NCI-H2029 treated with DMSO at 0.1 percent for 48 hours (cell line): ENCODE data around the gene GMDS.

Experiments used
- DNase-seq: peaks from one replicate; lab custom pipeline; 2025; lab: John Stamatoyannopoulos, UW

The GMDS gene

DNA sequence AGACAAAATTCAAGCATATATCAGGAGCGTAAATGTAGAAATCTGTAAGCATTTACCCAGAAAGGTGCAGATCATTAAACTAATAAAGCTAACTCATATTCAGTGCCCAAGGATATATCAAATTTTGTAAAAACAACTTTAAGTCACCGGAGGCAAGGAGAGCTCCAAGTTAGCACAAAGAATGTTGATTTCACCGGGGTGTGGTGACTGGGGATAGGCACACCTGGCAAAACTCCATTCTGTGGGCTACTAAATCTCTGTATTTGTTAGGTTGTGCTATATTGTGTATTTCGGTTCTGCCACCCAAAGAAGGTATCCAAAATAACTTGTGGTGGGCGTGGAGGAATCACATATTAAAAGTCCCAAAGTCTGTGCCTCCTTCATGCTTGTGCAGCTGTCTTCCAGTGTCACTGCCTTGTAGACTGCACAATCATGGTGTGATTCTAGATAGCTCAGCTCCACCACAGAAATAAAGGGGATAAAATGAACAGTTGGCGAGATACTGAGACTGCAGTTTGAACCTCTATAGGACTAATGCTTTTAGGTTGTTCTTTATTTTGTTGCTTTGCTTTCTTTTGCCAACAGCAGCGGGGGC is 111.6 kb downstream of the GMDS start:
- no peak for DNase-seq

DNA sequence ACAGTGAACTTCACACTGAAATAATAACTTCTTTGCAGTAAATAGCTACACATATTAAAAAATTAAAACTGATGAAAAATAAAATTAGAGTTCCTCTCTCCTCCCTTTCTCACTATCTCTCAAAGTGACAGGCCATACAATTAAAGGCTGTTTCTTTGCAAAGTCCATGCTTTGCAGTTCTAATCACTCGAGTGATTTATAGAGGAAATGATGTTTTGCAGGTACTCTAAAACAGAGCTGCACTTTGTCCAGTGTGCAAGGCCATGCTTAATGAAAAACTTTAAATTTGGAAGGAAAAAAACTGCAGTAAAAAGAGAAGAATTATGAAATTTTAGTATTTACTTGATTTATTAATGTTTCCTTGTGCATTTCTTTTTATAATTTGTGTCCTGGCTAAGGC is 112.5 kb downstream of the GMDS start:
- DNase-seq = no peak

DNA sequence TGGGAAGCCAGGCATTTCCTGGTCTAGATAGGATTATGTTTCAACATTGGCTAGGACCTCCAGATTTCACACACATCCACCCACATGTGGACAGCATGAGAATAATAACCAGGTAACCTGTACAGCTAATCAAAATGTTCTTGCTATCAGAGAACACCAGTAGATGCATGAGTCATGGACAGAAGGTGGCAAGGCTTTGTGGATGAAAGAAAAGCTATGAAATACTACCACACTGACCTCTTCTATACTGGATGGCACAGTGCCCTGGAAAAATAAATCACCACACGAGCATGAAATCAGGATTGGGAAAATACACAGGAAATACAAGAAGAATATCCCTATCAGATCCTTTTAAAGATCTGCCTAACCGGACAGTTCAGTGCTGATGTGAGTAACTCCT is 113.0 kb downstream of the GMDS start:
- DNase-seq = peak; percentile 50

DNA sequence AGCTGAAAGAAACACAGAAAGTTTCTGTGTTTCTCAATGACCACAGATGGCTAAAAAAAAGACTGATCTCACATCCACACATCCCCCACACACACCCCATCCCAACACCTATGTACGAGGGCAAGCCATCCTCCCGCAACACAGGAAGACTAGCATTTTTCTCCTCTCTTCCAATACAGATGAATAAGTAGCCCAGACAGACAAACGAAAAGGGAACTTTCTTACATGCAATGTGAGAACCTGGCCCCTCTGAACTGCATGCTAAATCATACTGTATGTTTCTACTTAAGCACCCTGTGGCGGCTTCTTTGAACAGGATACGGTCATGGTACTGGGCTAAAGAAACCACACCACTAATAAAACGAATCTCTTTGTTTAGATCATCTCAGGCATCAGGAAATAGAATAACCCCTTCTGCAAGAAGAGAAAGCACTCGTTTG is 116.2 kb downstream of the GMDS start:
- no peak for DNase-seq

DNA sequence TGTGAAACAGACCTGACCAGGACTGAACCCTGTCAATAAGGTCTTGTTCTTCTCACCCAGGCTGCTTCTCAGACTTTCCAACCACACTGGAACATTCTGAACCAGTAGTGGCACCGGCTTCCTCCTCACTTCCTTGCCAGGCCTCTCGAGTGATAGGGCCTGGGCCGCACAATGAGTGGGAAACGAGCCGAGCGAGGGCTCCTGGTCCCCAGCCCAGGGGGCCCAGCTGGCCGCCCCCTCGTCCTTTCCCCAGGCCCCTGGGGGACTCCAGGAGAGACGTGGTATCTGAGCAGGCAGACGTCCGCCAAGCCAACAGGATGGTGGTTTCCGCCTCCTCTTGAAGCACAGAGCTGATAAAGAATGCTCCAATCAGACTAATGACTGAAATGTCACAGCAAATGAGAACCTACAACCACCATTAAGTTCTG is 117.9 kb downstream of the GMDS start:
- DNase-seq = no peak

DNA sequence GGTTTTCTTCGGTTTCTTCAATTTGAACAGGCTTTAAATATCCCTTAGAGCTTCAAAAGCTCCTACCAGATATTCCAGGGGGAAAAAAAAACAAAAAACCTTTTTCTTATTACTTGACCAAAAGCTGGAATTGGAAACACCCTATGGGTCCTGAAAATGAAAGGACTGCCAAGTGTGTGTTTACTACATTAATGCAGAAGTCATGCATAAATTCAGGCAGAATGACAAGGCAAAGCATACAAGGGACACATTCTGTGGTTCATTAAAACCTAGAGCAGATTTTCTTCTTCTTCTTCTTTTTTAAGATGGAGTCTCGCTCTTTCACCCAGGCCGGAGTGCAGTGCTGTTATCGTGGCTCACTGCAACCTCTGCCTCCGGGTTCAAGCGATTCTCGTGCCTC is 119.1 kb downstream of the GMDS start:
- DNase-seq = no peak

DNA sequence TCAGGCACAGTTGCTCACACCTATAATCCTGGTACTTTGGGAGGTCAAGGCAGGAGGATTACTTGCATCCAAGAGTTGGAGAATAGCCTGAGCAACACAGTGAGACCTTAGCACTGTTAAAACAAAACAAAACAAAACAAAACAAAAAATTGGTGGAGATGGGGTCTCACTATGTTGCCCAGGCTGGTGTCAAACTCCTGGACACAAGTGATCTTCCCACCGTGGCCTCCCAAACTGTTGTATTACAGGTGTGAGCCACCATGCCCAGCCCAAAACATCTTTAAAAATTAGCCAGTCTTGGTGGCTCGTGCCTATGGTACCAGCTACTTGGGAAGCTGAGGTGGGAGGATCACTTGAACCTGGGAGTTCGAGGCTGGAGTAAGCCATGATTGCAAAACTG is 120.2 kb downstream of the GMDS start:
- DNase-seq = no peak

DNA sequence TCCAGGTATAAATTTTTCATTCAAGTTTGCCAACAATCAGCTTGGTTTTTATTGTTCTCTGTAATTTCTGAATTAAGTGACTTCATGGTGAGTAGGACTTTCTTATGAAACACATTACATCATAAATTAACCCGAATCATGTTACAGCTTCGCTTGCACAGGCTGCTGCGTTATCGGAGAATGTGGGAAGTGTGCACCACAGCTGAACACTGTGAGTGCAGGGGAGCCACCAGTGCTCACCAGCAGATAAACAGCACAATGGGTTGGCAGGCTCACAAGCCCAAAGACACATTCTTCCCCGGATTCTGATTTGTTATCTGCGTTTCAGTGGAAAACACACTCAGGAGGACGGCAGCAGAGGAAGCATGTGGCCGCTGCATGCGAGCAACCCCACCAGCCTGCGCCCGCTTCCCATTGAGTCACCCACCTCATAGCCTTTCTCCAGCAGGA is 121.1 kb downstream of the GMDS start:
- DNase-seq = no peak

DNA sequence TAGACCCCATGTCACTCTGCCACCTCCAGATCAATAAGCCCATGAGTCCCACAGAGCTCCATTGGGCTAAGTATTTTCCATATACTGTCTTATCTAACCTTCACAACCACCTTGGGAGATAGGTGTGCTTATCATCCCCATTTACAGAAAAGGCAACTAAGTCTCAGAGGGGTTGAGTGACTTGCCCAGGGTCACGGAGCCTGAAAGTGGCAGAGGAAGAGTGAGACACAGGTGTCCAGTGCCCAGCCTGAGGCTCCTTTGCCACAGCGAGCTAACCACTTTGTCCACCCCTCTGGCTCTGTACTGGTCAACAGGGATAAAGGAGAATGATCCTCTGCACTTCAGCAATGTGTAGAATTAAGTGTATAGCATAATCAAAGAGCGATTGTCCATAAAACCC is 124.5 kb downstream of the GMDS start:
- no peak for DNase-seq

DNA sequence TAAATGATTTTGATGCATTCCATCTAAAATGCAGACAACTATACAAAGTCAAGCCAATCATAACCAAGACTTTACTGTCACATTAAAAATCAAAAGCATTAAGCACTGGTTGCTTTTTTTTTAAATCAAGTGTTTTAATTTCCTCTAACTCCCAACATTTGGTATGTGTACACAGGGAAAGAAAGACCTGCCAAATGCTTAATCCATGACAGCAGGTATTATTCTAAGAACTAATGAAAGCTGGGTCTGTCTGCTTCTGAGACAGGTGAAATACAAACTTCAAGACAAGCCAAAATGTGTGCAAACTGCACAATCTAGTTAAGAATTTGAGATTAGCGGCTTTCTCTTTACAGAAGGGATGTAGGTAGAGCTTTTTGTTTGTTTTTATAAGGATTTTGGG is 126.1 kb downstream of the GMDS start:
- no peak for DNase-seq

DNA sequence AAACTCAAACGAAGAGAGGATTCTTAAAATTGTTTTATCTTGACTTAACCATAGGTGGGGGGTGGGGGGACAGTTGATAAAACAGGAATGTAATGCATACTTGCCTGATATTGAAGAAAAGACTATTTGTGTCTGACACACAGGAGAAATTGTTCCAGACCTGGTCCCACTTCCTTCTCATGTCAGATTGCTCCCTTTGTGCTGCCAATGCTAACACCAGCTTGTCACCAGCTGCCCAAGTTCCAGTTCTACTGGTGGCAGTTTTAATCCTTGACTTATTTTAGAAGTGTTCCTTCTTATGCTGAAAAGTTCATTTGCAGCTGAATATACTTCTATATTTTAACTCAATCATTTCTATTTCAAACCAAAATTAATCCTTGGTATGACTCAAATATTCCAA is 127.3 kb downstream of the GMDS start:
- DNase-seq = no peak

DNA sequence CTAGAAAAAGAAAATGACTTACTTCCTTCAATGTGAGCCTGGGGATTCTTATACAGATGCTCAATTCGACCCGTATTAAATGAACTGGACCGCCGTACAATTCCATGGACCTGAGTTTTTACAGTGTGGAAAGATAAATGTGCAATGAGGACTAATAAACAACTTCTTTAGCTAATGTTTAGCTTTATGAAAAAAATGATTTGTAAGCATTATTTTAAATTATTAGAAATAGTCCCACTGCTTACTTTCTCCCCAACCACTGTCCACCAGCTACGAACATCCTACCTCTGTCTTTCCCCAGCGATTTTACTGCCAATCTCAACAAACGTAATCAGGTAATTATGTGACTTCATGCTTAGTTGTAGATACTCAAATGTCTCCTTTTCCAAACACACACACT is 128.0 kb downstream of the GMDS start:
- no peak for DNase-seq

DNA sequence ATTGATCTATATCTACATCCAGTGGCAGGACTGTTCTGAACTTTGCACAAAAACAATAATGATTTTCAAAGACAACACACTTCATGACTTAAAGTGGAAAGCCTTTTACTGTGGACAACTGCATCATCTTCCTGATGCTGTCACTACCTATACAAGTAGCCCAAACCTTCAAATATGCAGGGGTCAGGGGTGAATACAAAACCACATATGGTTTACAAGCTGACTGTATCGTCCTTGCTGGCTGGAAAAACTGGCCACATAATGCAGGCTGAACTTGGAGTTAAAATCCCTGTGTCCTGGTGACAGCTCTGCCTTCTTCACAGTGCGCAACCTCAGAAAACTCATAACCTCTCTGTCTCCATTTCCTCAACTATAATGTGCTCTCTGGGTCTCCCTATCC is 128.9 kb downstream of the GMDS start:
- DNase-seq = no peak

DNA sequence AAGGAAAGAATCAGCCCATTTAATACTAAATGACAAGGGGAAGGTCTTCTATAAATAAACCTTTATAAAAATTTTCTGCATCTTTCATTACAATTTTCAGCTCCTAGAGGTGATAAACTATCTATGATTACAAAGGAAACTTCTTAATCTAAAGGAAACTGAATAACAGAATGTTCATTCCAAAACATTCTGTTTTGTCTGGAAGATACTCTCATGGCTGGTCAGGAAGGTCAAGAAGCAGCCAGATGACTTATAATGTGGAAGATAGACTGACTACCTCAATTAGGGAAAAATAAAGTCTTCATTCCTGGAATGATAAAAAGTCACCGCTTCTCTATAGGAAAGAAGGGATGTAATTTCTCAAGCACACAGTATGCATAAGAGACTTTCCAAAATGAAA is 131.3 kb downstream of the GMDS start:
- DNase-seq = no peak

DNA sequence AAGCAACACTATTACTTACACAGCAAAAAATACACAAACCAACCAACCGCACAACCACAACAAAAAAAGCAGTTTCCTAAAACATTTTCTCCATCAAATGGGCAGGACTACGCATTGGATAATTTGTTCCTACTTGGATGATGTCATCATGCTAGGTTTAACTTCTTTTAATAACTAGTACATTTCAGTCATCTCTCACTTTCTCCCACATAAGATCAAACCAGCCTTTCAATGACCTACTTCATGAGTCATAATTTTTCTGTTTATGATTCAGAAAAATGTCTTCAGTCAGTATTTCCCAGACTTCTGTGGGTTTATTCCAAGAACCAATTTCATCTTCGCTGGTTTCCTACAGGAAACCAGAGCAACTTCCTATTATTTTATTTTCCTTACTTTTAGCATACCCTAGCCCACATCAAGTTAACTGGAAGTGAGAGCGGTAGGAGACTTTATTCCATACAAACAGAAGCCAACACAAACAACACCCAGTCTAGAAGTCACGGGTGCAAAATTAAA is 134.2 kb downstream of the GMDS start:
- no peak for DNase-seq

DNA sequence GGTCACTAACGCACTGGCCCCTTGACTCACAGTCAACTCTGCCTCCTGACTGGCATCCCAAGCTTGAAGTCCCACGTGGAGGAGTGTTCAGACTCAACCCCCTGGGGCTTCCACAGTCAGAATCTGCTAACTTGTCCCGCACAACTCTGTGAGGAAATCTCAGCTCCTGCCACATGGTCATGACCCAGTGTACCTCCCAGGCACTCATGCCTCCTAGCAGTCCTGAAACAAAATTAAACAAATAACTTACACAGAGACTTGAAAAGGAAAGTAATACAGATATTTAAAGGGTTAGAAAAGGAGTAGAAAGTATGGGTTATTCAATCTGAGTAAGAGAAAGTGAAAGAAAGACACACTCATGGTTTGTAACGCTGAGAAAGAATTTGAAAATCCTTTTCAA is 134.9 kb downstream of the GMDS start:
- no peak for DNase-seq

DNA sequence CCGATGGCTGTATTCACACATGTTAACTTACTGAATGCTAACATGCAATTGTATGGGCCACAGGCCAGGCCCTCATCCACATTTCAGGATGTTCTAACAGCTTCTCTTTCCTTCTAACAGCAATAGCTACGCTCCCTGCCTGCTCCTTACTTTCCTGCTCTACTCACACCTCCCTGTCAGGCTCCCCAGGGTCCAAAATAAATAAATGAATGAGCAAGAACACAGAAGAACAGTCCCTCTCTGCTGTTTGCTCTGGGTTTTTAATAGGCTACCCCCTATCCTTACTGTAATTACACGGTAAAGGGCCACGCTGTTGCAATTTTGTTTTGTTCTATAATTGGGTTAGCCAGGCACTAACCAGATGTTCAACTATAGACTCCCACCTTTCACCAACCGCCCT is 135.6 kb downstream of the GMDS start:
- no peak for DNase-seq

DNA sequence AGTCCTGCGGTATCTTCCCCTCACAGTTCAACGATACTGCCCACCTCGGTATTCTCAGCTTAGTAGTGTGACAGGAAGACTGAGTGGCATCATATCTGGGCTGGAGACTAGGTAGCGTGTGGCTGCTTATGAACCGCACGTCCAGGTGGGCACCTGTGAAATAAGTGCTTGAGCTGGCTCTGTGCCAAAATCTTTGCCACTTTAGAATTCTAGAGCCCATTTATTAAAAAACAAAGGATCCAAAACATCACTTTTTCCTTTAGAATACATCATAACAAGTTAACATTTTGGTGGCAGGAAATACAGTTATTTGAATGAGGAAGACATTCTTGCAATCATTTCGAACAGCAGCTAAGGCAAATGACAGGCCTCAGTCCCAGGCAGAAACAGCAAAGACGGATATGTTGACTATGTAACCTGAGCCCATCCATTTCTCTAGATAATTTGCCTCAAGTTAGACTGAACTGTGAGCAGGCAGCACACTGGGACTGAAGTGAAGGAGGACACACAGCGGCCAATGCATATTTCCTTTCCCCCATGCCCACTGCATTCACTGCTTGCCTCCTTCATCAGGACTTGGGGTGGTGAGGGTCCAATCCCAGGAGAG is 136.6 kb downstream of the GMDS start:
- DNase-seq = peak; percentile 98

DNA sequence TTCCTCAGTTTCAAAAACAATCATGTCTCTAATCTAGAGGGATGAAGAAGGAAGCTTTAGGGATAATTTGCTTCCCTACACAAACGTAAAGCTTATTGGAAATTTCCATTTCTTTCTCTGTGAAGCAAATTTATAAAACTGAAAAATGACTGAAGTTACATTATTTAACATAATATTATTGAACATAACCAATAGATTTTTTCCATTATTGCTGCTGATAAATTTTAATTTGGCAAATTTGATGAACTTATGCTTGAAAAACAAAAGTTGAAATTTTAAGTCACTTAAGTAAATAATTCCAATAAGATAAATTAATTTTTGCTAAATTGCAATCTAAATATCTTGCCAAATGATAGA is 140.9 kb downstream of the GMDS start:
- DNase-seq = no peak

DNA sequence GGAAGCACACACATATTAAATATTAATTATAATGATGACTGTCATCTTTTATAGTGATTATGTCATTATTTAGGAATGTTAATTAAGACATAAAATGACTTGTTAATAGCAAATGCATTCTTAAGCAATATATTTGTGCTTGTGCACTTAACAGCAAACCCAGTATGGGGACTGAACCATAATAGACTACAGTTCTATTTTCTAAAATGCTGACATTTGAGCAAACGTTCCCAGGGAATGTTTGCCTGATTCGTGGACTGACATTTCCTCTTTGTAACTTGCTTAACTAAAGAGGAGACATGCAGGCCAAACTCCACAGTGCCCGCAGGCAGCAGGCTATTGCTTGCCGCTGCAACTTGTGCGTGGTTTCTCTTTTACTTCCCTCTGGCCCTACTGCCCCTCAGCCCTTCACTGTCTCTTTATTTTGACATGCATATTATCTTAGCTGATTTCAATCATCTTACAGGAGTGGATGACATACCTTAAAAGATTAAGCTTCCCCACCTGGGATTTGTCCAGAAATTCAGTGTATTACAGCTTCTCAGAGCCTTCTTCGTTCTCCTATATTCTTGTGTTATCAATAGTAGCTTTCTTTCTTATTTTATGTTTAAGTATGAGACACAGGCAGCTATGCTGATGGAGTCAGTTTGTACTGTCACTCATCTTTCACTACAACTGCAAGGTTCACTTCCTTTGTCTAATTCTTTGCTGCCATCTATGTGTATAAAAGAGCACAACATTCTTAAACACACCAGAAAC is 141.5 kb downstream of the GMDS start:
- DNase-seq = peak; percentile 85

DNA sequence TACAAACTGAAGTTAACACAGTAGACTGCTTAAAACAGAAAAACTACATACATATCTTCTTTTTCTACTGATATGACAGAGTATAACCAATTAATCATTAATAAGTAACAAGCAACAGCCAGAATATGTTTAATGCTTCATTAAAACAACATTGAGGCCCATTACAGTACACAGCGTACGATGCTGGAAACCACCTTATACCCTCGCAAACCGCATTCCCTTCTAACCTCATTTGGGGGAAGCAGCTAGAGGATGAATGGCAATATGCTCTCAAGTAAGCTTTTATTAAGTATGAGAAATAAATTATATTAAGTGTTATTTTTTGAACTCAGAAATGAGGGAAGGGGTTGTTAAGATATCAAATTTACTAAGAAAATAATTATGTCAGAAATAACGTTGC is 142.4 kb downstream of the GMDS start:
- no peak for DNase-seq

DNA sequence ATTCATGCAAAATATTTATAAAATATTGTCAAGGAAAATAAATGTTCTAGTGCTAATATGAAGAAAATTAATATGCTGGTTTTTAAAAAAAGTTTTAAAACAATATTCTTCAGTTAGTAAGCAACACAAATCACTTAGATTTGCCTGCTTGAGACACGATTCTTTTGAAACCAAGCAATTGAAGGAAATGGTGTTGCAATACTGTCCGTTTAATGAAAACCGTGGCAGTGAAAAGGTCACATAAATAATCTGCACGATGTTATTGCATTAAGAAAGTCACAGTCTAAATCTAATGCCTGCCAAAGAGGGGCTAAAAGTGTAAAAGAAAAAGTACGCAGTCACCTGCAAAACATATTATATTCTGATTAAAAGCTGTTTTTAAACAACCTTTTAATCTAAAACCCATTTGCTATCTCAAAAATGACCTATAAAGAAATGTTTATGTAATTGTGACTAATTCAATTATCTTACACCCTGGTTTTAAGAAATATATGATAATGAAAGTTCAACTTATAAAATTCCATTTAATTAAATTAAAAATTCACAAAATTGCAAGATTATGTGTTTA is 143.0 kb downstream of the GMDS start:
- no peak for DNase-seq

DNA sequence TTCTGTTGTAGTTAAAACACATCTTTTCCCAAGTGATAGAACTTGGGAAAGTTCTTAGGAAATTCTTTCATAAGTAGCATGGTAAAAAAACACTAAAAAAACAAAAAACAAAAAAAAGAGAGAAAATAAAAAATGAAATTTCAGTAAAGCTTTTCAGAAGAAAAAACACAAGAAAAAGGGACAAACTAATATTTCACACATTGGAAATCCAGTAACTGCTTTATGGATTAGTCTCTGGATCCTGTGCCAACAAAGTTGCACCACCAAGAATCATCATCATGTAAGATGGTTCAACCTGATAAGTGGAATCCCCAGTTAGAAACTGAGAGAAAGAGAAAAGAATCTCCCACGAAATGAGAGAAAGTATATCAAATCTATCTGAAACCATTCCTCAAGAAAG is 144.2 kb downstream of the GMDS start:
- DNase-seq = no peak
